ENCODE results near the gene GSE1.

DNA sequence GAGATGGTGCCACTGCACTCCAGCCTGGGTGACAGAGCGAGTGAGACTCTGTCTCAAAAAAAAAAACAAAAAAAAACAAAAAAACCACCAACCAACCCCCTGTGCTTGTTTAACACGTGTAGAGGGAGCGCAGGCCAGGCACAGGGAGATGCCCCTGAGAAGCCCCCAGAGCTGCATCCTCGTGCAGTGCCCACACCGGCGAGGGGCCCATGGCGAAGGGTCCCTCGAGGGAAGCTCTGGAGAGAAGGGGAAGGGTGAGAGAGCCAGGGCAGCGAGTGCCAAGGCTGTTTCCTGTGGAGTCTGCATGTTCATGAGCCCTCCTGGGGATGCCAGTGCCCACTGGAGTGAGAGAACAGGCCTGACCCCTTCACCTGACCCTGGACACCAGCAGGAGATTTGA is 47.8 kb upstream of the GSE1 start:
- TF ChIP-seq POLR2A (IDR thresholded peaks at IDR 0.05; ENCODE audit: low read depth, low read length), result no peak
- TF ChIP-seq POLR2AphosphoS5 (IDR thresholded peaks at IDR 0.05; ENCODE audit: low read depth, low read length), result no peak
- TF ChIP-seq TAF1 (IDR thresholded peaks at IDR 0.05; ENCODE audit: low read depth, low read length), result no peak
- no peak for TF ChIP-seq SPI1 (IDR thresholded peaks at IDR 0.05; ENCODE audit: low read depth, low read length)
- no peak for TF ChIP-seq PAX5 (IDR thresholded peaks at IDR 0.05; ENCODE audit: insufficient read depth, low read length, severe bottlenecking)
